GM12873 (cell line): ENCODE measurements around the gene HOXA1.

Source experiments
- CTCF ChIP-seq: IDR thresholded peaks from 2 replicates; pipeline ENCODE4 v1.5.1; 2012; ENCODE audit warnings: low read depth, mild to moderate bottlenecking, moderate library complexity, low read length, control low read depth; ENCODE audit not compliant: insufficient read depth; ENCODE audit errors: missing control alignments

Gene HOXA1

GRCh38 chr7:27095897-27096767, at the start of gene HOXA1:
TSS of gene HOXA1 (minus strand) at chr7:27096000. CDS start at chr7:27095912, 88 bp downstream.
- no peak for TF ChIP-seq CTCF

GRCh38 chr7:27145165-27145913, 49.5 kb upstream of the HOXA1 start:
- no peak for TF ChIP-seq CTCF

GRCh38 chr7:27144781-27145164, 49.0 kb upstream of the HOXA1 start:
- no peak for TF ChIP-seq CTCF

- no peak for TF ChIP-seq CTCF
These were observed 48.4 kb upstream of the HOXA1 start for GRCh38 chr7:27143950-27144780.

- TF ChIP-seq CTCF: no peak
These were observed 47.5 kb upstream of the HOXA1 start, which contains the start of gene HOXA5 for GRCh38 chr7:27143023-27143949. TSS of gene HOXA5 (minus strand) at chr7:27143681. CDS start at chr7:27143607, 74 bp downstream.

GRCh38 chr7:27142580-27143022, 46.8 kb upstream of the HOXA1 start:
- no peak for TF ChIP-seq CTCF
